ENCODE measurements around the gene HLCS. TPM values are rescaled to one million over a fixed set of nuclear protein-coding genes. Genes with fewer than 3 reads are reported as not detected.

HLCS gene
- total RNA-seq, 1 donor: 59.7 TPM

GRCh38 chr21:36902793-36903192 lies 63.7 kb downstream of the HLCS start:
- H3K4me3 ChIP-seq (ENCODE audit: insufficient read depth, low read length): no peak overlapping the region
- no peaks in the 10 kb centered on the region for H3K27me3 ChIP-seq (ENCODE audit: insufficient read depth, low read length)
- no peak overlapping the region for H3K27ac ChIP-seq (ENCODE audit: low read depth, low read length)
- H3K9me3 ChIP-seq (ENCODE audit: low read depth, low read length): no peaks in the 10 kb centered on the region
- H3K36me3 ChIP-seq (ENCODE audit: insufficient read depth, low read length): peaks cover 3% of the 10 kb centered on the region
- no peak overlapping the region for H2AFZ ChIP-seq (ENCODE audit: low read length)
- H3K4me2 ChIP-seq (ENCODE audit: insufficient read depth, low read length): no peak overlapping the region
- H4K20me1 ChIP-seq (ENCODE audit: insufficient read depth, low read length): peaks cover 17% of the 10 kb centered on the region
- no peak for TF ChIP-seq CTCF (IDR thresholded peaks at IDR 0.05; ENCODE audit: extremely low read depth, low read depth, low read length)
- H3K79me2 ChIP-seq (ENCODE audit: insufficient read depth, low read length): peaks cover 3% of the 10 kb centered on the region
- no peaks in the 10 kb centered on the region for H3K4me1 ChIP-seq (ENCODE audit: insufficient read depth, low read length)
- DNase-seq (ENCODE audit: insufficient read length, low spot score, missing footprints): peak; percentile 43

GRCh38 chr21:36902331-36902730 lies 64.1 kb downstream of the HLCS start:
- peaks cover 3% of the 10 kb centered on the region for H3K36me3 ChIP-seq (ENCODE audit: insufficient read depth, low read length)
- H3K4me3 ChIP-seq (ENCODE audit: insufficient read depth, low read length): no peak overlapping the region
- no peak for TF ChIP-seq CTCF (IDR thresholded peaks at IDR 0.05; ENCODE audit: extremely low read depth, low read depth, low read length)

GRCh38 chr21:36901575-36901974 lies 64.9 kb downstream of the HLCS start:
- no peak overlapping the region for H3K27ac ChIP-seq (ENCODE audit: low read depth, low read length)
- peaks cover 17% of the 10 kb centered on the region for H4K20me1 ChIP-seq (ENCODE audit: insufficient read depth, low read length)
- no peak for DNase-seq (ENCODE audit: insufficient read length, low spot score, missing footprints)
- H2AFZ ChIP-seq (ENCODE audit: low read length): no peak overlapping the region
- no peak overlapping the region for H3K4me3 ChIP-seq (ENCODE audit: insufficient read depth, low read length)
- no peaks in the 10 kb centered on the region for H3K27me3 ChIP-seq (ENCODE audit: insufficient read depth, low read length)
- no peak for TF ChIP-seq CTCF (IDR thresholded peaks at IDR 0.05; ENCODE audit: extremely low read depth, low read depth, low read length)
- no peak overlapping the region for H3K4me2 ChIP-seq (ENCODE audit: insufficient read depth, low read length)
- peaks cover 5% of the 10 kb centered on the region for H3K36me3 ChIP-seq (ENCODE audit: insufficient read depth, low read length)
- H3K4me1 ChIP-seq (ENCODE audit: insufficient read depth, low read length): no peaks in the 10 kb centered on the region
- H3K79me2 ChIP-seq (ENCODE audit: insufficient read depth, low read length): peaks cover 3% of the 10 kb centered on the region
- H3K9me3 ChIP-seq (ENCODE audit: low read depth, low read length): no peaks in the 10 kb centered on the region

More at GRCh38 chr21:36902331-36902730, 64.1 kb downstream of the HLCS start:
- H2AFZ ChIP-seq (ENCODE audit: low read length): no peak overlapping the region
- H3K79me2 ChIP-seq (ENCODE audit: insufficient read depth, low read length): peaks cover 3% of the 10 kb centered on the region
- H3K4me2 ChIP-seq (ENCODE audit: insufficient read depth, low read length): no peak overlapping the region
- no peaks in the 10 kb centered on the region for H3K27me3 ChIP-seq (ENCODE audit: insufficient read depth, low read length)
- H4K20me1 ChIP-seq (ENCODE audit: insufficient read depth, low read length): peaks cover 17% of the 10 kb centered on the region
- H3K9me3 ChIP-seq (ENCODE audit: low read depth, low read length): no peaks in the 10 kb centered on the region
- no peaks in the 10 kb centered on the region for H3K4me1 ChIP-seq (ENCODE audit: insufficient read depth, low read length)
- no peak overlapping the region for H3K27ac ChIP-seq (ENCODE audit: low read depth, low read length)
- DNase-seq (ENCODE audit: insufficient read length, low spot score, missing footprints): no peak

- Histone ChIP-seq H3K4me3 (ENCODE audit: insufficient read depth, low read length) (no peak overlapping the region), H3K4me1 (ENCODE audit: insufficient read depth, low read length) (peaks cover 32% of the 10 kb centered on the region), H3K79me2 (ENCODE audit: insufficient read depth, low read length) (peaks cover 2% of the 10 kb centered on the region), H3K9me3 (ENCODE audit: low read depth, low read length) (no peaks in the 10 kb centered on the region), H3K36me3 (ENCODE audit: insufficient read depth, low read length) (peaks cover 4% of the 10 kb centered on the region), H3K27me3 (ENCODE audit: insufficient read depth, low read length) (no peaks in the 10 kb centered on the region), H4K20me1 (ENCODE audit: insufficient read depth, low read length) (no peaks in the 10 kb centered on the region), H2AFZ (ENCODE audit: low read length) (no peak overlapping the region), H3K4me2 (ENCODE audit: insufficient read depth, low read length) (no peak overlapping the region), H3K27ac (ENCODE audit: low read depth, low read length) (no peak overlapping the region)
- no peak for DNase-seq (ENCODE audit: insufficient read length, low spot score, missing footprints)
- no peak for TF ChIP-seq CTCF (IDR thresholded peaks at IDR 0.05; ENCODE audit: extremely low read depth, low read depth, low read length)
These were observed 72.9 kb downstream of the HLCS start for GRCh38 chr21:36893581-36893980.

Data from osteoblast (primary cell).